Neuronal stem cell (in vitro differentiated cells): ENCODE data around the gene DDX42.

Experiments used
- DNase-seq: peaks from one replicate; pipeline ENCODE4 v3.0.0-alpha.2; 2013; ENCODE audit warnings: low spot score
- H2AFZ ChIP-seq: one replicate; pipeline ENCODE4 v1.6.1; 2013; ENCODE audit warnings: mild to moderate bottlenecking, low read length, inconsistent platforms
- H2AK5ac ChIP-seq: 2 replicates; pipeline ENCODE4 v1.6.1; 2013; ENCODE audit warnings: low read depth, mild to moderate bottlenecking, inconsistent platforms, low read length, moderate library complexity, mixed read lengths
- H2BK120ac ChIP-seq: 2 replicates; pipeline ENCODE4 v1.6.1; 2013; ENCODE audit warnings: low read depth, mild to moderate bottlenecking, inconsistent platforms, low read length, moderate library complexity, mixed read lengths
- H2BK12ac ChIP-seq: one replicate; pipeline ENCODE4 v1.6.1; 2013; ENCODE audit warnings: low read length, inconsistent platforms
- H2BK15ac ChIP-seq: 2 replicates; pipeline ENCODE4 v1.6.1; 2013; ENCODE audit warnings: mild to moderate bottlenecking, low read length, inconsistent platforms, mixed read lengths
- H2BK5ac ChIP-seq: one replicate; pipeline ENCODE4 v1.6.1; 2013; ENCODE audit warnings: inconsistent platforms, mild to moderate bottlenecking, low read length, moderate library complexity
- H3K14ac ChIP-seq: one replicate; pipeline ENCODE4 v1.6.1; 2013; ENCODE audit warnings: low read length, inconsistent platforms
- H3K18ac ChIP-seq: 2 replicates; pipeline ENCODE4 v1.6.1; 2013; ENCODE audit warnings: low read length, inconsistent platforms
- H3K23ac ChIP-seq: 2 replicates; pipeline ENCODE4 v1.6.1; 2013; ENCODE audit warnings: low read depth, mild to moderate bottlenecking, mixed read lengths, low read length, inconsistent platforms; ENCODE audit not compliant: poor library complexity
- H3K27ac ChIP-seq: replicated peaks from 3 replicates; pipeline ENCODE4 v1.5.1; 2013; ENCODE audit warnings: low read length, inconsistent platforms
- H3K27me3 ChIP-seq, 3 experiments: 2 replicates each; pipeline ENCODE4 v1.6.1; 2013; ENCODE audit warnings: low read length in 3 of 3, mild to moderate bottlenecking in 2 of 3, inconsistent platforms in 1 of 3, low read depth in 1 of 3, mixed read lengths in 1 of 3, moderate library complexity in 1 of 3; ENCODE audit not compliant: control insufficient read depth in 3 of 3, insufficient read depth in 3 of 3
- H3K36me3 ChIP-seq, 2 donors: replicated peaks in 1 of 2; 2 replicates each; pipeline ENCODE4 v1.6.1; 2013; ENCODE audit warnings: low read length in 2 of 2; ENCODE audit not compliant: control insufficient read depth in 2 of 2, insufficient read depth in 2 of 2
- H3K4ac ChIP-seq: 2 replicates; pipeline ENCODE4 v1.6.1; 2013; ENCODE audit warnings: inconsistent platforms, mild to moderate bottlenecking, low read length, moderate library complexity
- H3K4me1 ChIP-seq, 2 donors: 1 replicate in 1 of 2; 2 replicates in 1 of 2; pipeline ENCODE4 v1.6.1; 2013; ENCODE audit warnings: low read length in 2 of 2, low read depth in 1 of 2; ENCODE audit not compliant: control insufficient read depth in 2 of 2, insufficient read depth in 1 of 2
- H3K4me2 ChIP-seq: one replicate; pipeline ENCODE4 v1.6.1; 2013; ENCODE audit warnings: mild to moderate bottlenecking, low read length, inconsistent platforms; ENCODE audit not compliant: insufficient read depth, poor library complexity, severe bottlenecking
- H3K4me3 ChIP-seq, 2 donors: 2 replicates each; pipeline ENCODE4 v1.5.1; 2013; ENCODE audit warnings: low read length in 2 of 2, mild to moderate bottlenecking in 2 of 2, inconsistent platforms in 1 of 2, moderate library complexity in 1 of 2
- H3K79me1 ChIP-seq: one replicate; pipeline ENCODE4 v1.6.1; 2013; ENCODE audit warnings: low read depth, mild to moderate bottlenecking, inconsistent platforms, low read length, moderate library complexity
- H3K9ac ChIP-seq: one replicate; pipeline ENCODE4 v1.6.1; 2013; ENCODE audit warnings: mild to moderate bottlenecking, low read depth, low read length, inconsistent platforms; ENCODE audit not compliant: poor library complexity
- H3K9me3 ChIP-seq, 2 donors: replicated peaks in 1 of 2; 2 replicates each; pipeline versions ENCODE3 to v1.6.1; 2013; ENCODE audit warnings: low read length in 2 of 2, mild to moderate bottlenecking in 2 of 2, inconsistent platforms in 1 of 2, low read depth in 1 of 2, mixed read lengths in 1 of 2, moderate library complexity in 1 of 2; ENCODE audit not compliant: control insufficient read depth in 2 of 2, insufficient read depth in 1 of 2
- H4K8ac ChIP-seq: one replicate; pipeline ENCODE4 v1.6.1; 2013; ENCODE audit warnings: low read depth, mild to moderate bottlenecking, inconsistent platforms, low read length, moderate library complexity
- H4K91ac ChIP-seq: one replicate; pipeline ENCODE4 v1.6.1; 2013; ENCODE audit warnings: low read length, low read depth, mild to moderate bottlenecking, inconsistent platforms; ENCODE audit not compliant: poor library complexity
- WGBS, 2 donors: extraction: QIAGEN DNeasy Blood & Tissue Kit; methylation state at CpG; one replicate each; pipeline ENCODE4 v1.1.7; 2013; ENCODE audit warnings: missing lambda C conversion rate in 2 of 2, mixed read lengths in 1 of 2; ENCODE audit not compliant: insufficient read length in 2 of 2, insufficient replicate concordance in 1 of 2; ENCODE audit errors: extremely low coverage in 2 of 2; 5-methylcytosine and 5-hydroxymethylcytosine counted together

The DDX42 gene

DNA sequence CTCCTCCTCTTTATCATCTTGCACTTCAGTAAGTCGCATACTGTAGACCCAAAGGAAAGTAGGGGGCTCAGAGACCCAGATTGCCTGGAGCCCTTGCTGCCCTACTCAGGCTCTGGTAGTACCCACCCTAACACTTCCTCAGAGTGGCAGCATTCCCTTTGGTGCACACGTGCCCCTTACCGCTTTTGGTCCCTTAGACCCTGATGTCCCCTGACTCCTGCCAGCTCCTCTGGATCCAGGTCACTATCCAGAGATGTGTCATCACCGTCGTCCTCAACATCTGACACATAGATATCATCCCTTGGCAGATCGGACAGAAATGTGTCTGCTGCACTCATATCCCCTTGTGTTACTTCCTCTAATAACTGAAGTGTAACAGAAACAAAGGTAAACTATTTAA, 47.8 kb downstream of the DDX42 start:
- Histone ChIP-seq H4K91ac (no peak overlapping the region), H3K27me3 (no peaks in the 10 kb centered on the region), H3K14ac (no peak overlapping the region), H3K23ac (peak overlapping the region; percentile 25), H2BK15ac (no peak overlapping the region), H3K27ac (no peak overlapping the region), H3K4ac (no peak overlapping the region), H3K18ac (no peak overlapping the region), H2BK5ac (no peak overlapping the region), H2AK5ac (no peak overlapping the region), H3K4me2 (no peak overlapping the region), H2BK120ac (no peak overlapping the region), H3K9ac (no peak overlapping the region), H3K36me3 (peaks cover 71 to 93% of the 10 kb centered on the region in 2 donors), H3K79me1 (peaks cover 6% of the 10 kb centered on the region), H2AFZ (no peak overlapping the region), H4K8ac (no peak overlapping the region), H3K4me3 (no peak overlapping the region), H2BK12ac (no peak overlapping the region), H3K9me3 (no peaks in the 10 kb centered on the region), H3K4me1 (peaks cover 2 to 6% of the 10 kb centered on the region in 2 donors)
- WGBS, 2 donors: no CpG with 5 or more reads among the region's 6 CpGs
- no peak for DNase-seq

GRCh38 chr17:63822537-63822936, 48.6 kb downstream of the DDX42 start:
- no peak overlapping the region for H2AFZ ChIP-seq
- H3K4me1 ChIP-seq: peaks cover 2 to 6% of the 10 kb centered on the region in 2 donors
- H2BK120ac ChIP-seq: no peak overlapping the region
- H3K4me2 ChIP-seq: no peak overlapping the region
- H3K79me1 ChIP-seq: peaks cover 6% of the 10 kb centered on the region
- no peak overlapping the region for H3K23ac ChIP-seq
- H4K91ac ChIP-seq: no peak overlapping the region
- no peak overlapping the region for H3K4me3 ChIP-seq
- H3K9me3 ChIP-seq: no peaks in the 10 kb centered on the region
- H2AK5ac ChIP-seq: no peak overlapping the region
- no peak overlapping the region for H2BK5ac ChIP-seq
- no peak overlapping the region for H3K9ac ChIP-seq
- H3K18ac ChIP-seq: no peak overlapping the region
- H2BK12ac ChIP-seq: no peak overlapping the region
- no peak overlapping the region for H3K27ac ChIP-seq
- H3K14ac ChIP-seq: no peak overlapping the region
- H3K27me3 ChIP-seq: no peaks in the 10 kb centered on the region
- DNase-seq: no peak
- H2BK15ac ChIP-seq: no peak overlapping the region
- peaks cover 65 to 86% of the 10 kb centered on the region in 2 donors for H3K36me3 ChIP-seq
- H4K8ac ChIP-seq: no peak overlapping the region
- H3K4ac ChIP-seq: no peak overlapping the region

GRCh38 chr17:63823659-63824331, 49.8 kb downstream of the DDX42 start:
- peaks cover 3% of the 10 kb centered on the region for H3K79me1 ChIP-seq
- no peak overlapping the region for H3K18ac ChIP-seq
- no CpG with 5 or more reads among the region's 13 CpGs for WGBS, 2 donors
- no peak overlapping the region for H3K14ac ChIP-seq
- H2BK120ac ChIP-seq: no peak overlapping the region
- H3K36me3 ChIP-seq: peaks cover 52 to 80% of the 10 kb centered on the region in 2 donors
- peaks cover 5 to 11% of the 10 kb centered on the region in 2 donors for H3K4me1 ChIP-seq
- no peaks in the 10 kb centered on the region for H3K27me3 ChIP-seq
- no peak overlapping the region for H2AFZ ChIP-seq
- H3K4me2 ChIP-seq: no peak overlapping the region
- H3K9ac ChIP-seq: no peak overlapping the region
- H4K8ac ChIP-seq: no peak overlapping the region
- H3K9me3 ChIP-seq: no peaks in the 10 kb centered on the region
- H3K4me3 ChIP-seq: no peak overlapping the region
- no peak overlapping the region for H2BK5ac ChIP-seq
- DNase-seq: no peak
- no peak overlapping the region for H2BK15ac ChIP-seq
- H3K27ac ChIP-seq: no peak overlapping the region
- H3K4ac ChIP-seq: no peak overlapping the region
- H4K91ac ChIP-seq: no peak overlapping the region
- H2AK5ac ChIP-seq: no peak overlapping the region
- H2BK12ac ChIP-seq: no peak overlapping the region
- H3K23ac ChIP-seq: no peak overlapping the region

- H3K23ac ChIP-seq: no peak overlapping the region
- H4K91ac ChIP-seq: no peak overlapping the region
- H2BK5ac ChIP-seq: no peak overlapping the region
- H2AFZ ChIP-seq: no peak overlapping the region
- no peak overlapping the region for H3K27ac ChIP-seq
- no peak overlapping the region for H2AK5ac ChIP-seq
- H3K4me3 ChIP-seq: peak overlapping the region in 1 of 2 donors; percentile 27
- H4K8ac ChIP-seq: no peak overlapping the region
- H2BK12ac ChIP-seq: no peak overlapping the region
- no peaks in the 10 kb centered on the region for H3K9me3 ChIP-seq
- H3K9ac ChIP-seq: no peak overlapping the region
- H3K4me2 ChIP-seq: no peak overlapping the region
- H3K79me1 ChIP-seq: peaks cover 5% of the 10 kb centered on the region
- peaks cover 8 to 12% of the 10 kb centered on the region in 2 donors for H3K4me1 ChIP-seq
- no peak for DNase-seq
- no peaks in the 10 kb centered on the region for H3K27me3 ChIP-seq
- no peak overlapping the region for H3K4ac ChIP-seq
- no peak overlapping the region for H2BK15ac ChIP-seq
- H3K18ac ChIP-seq: no peak overlapping the region
- no peak overlapping the region for H3K14ac ChIP-seq
- H2BK120ac ChIP-seq: no peak overlapping the region
- H3K36me3 ChIP-seq: peaks cover 54 to 80% of the 10 kb centered on the region in 2 donors
- WGBS, 2 donors: no CpG with 5 or more reads among the region's 9 CpGs
Measured at GRCh38 chr17:63824362-63824761, 50.4 kb downstream of the DDX42 start.
